B cell (primary cell): Measurements from ENCODE around the gene HOXD9. TPM values are rescaled to one million over a fixed set of nuclear protein-coding genes. Genes with fewer than 3 reads are reported as not detected.

Experiments
- ATAC-seq: fragments of 200-7000 bp; cut with Tn5 transposase; one replicate; pipeline ENCODE4 v1.10.0; 2021; ENCODE audit warnings: low read depth, mild to moderate bottlenecking, moderate number of reproducible peaks, moderate library complexity
- CTCF ChIA-PET: fragments of 350-600 bp; sonication (Branson Sonifier 250); formaldehyde crosslinking; loops from one replicate; lab custom pipeline; 2021; ENCODE audit warnings: antibody characterized with exemption, inconsistent platforms; lab: Charles Lee
- POLR2A ChIA-PET: fragments of 350-600 bp; sonication (Branson Sonifier 250); formaldehyde crosslinking; loops from one replicate; lab custom pipeline; 2021; ENCODE audit warnings: antibody characterized with exemption; lab: Charles Lee
- DNase-seq: peaks from one replicate; pipeline ENCODE4 v3.0.0; 2013
- H2AFZ ChIP-seq: 2 replicates; pipeline ENCODE4 v1.6.1; 2012; ENCODE audit warnings: mild to moderate bottlenecking, low read depth, low read length; ENCODE audit not compliant: insufficient read depth, poor library complexity, severe bottlenecking
- H3K27ac ChIP-seq, 2 donors: 1 replicate in 1 of 2; 2 replicates in 1 of 2; pipeline ENCODE4 v1.5.1; 2012 to 2013; ENCODE audit warnings: low read length in 2 of 2, mild to moderate bottlenecking in 2 of 2, moderate library complexity in 1 of 2
- H3K27me3 ChIP-seq, 4 experiments: fragments of 200-600 bp in 1 of 4; sonication (generic) in 1 of 4; replicated peaks in 1 of 4; 1 replicate in 2 of 4; 2 replicates in 2 of 4; pipeline versions ENCODE4 v1.6.1 to v1.7.0; 2013 to 2016; ENCODE audit warnings: low read length in 3 of 4, mild to moderate bottlenecking in 2 of 4, mixed read lengths in 1 of 4, moderate library complexity in 1 of 4; ENCODE audit not compliant: insufficient read depth in 4 of 4, control insufficient read depth in 3 of 4; ENCODE audit errors: control extremely low read depth in 1 of 4
- H3K36me3 ChIP-seq, 2 experiments: replicated peaks in 1 of 2; 1 replicate in 1 of 2; 2 replicates in 1 of 2; pipeline versions ENCODE4 v1.6.1 to v1.7.1; 2013; ENCODE audit warnings: low read length in 1 of 2; ENCODE audit not compliant: insufficient read depth in 2 of 2, control insufficient read depth in 1 of 2; ENCODE audit errors: control extremely low read depth in 1 of 2, extremely low read depth in 1 of 2
- H3K4me1 ChIP-seq, 2 donors: fragments of 200-600 bp in 1 of 2; sonication (generic) in 1 of 2; 1 replicate in 1 of 2; 2 replicates in 1 of 2; pipeline versions ENCODE4 v1.5.1 to v1.6.1; 2013 to 2017; ENCODE audit warnings: low read length in 2 of 2; ENCODE audit not compliant: control insufficient read depth in 2 of 2, insufficient read depth in 2 of 2
- H3K4me2 ChIP-seq: replicated peaks from 2 replicates; pipeline ENCODE3; 2012; ENCODE audit warnings: mild to moderate bottlenecking, low read depth, low read length; ENCODE audit not compliant: poor library complexity, severe bottlenecking
- H3K4me3 ChIP-seq, 5 experiments: fragments of 200-600 bp in 1 of 5; sonication (generic) in 1 of 5; 1 replicate in 3 of 5; 2 replicates in 2 of 5; pipeline versions ENCODE4 v1.5.1 to v1.7.0; 2011 to 2016; ENCODE audit warnings: low read length in 4 of 5, mild to moderate bottlenecking in 4 of 5, low read depth in 2 of 5, control low read depth in 1 of 5, moderate library complexity in 1 of 5; ENCODE audit not compliant: insufficient read depth in 1 of 5; ENCODE audit errors: control extremely low read depth in 1 of 5, extremely low read depth in 1 of 5
- H3K79me2 ChIP-seq: fragments of 200-600 bp; sonication (generic); one replicate; pipeline ENCODE4 v1.6.0; 2016; ENCODE audit warnings: low read length; ENCODE audit not compliant: control insufficient read depth, insufficient read depth
- H3K9ac ChIP-seq: fragments of 200-600 bp; sonication (generic); 2 replicates; pipeline ENCODE4 v1.6.1; 2017; ENCODE audit warnings: mild to moderate bottlenecking, low read length, moderate library complexity
- H3K9me3 ChIP-seq, 3 donors: one replicate each; pipeline versions ENCODE4 v1.6.1 to v1.7.1; 2013; ENCODE audit warnings: low read length in 2 of 3; ENCODE audit not compliant: control insufficient read depth in 2 of 3, insufficient read depth in 1 of 3; ENCODE audit errors: control extremely low read depth in 1 of 3
- H4K20me1 ChIP-seq: 2 replicates; pipeline ENCODE4 v1.6.0; 2012; ENCODE audit warnings: mild to moderate bottlenecking, low read length; ENCODE audit not compliant: insufficient read depth, control insufficient read depth, poor library complexity, severe bottlenecking
- H3K27ac Mint-ChIP-seq: one replicate; pipeline ENCODE4 v1.8.0; 2021; ENCODE audit warnings: mixed read lengths
- H3K27me3 Mint-ChIP-seq: one replicate; pipeline ENCODE4 v1.8.0; 2021; ENCODE audit warnings: mixed read lengths
- H3K4me1 Mint-ChIP-seq: one replicate; pipeline ENCODE4 v1.8.0; 2021; ENCODE audit warnings: mixed read lengths
- H3K4me3 Mint-ChIP-seq: one replicate; pipeline ENCODE4 v1.8.0; 2021; ENCODE audit warnings: mixed read lengths
- H3K9me3 Mint-ChIP-seq: one replicate; pipeline ENCODE4 v1.8.0; 2022; ENCODE audit warnings: mixed read lengths; ENCODE audit not compliant: insufficient read depth
- CTCF ChIP-seq: fragments of 200-600 bp; IDR thresholded peaks from one replicate; pipeline ENCODE4 v1.8.0; 2022; ENCODE audit warnings: antibody characterized with exemption, mild to moderate bottlenecking
- EZH2 ChIP-seq: IDR thresholded peaks from 2 replicates; pipeline ENCODE4 v1.6.1; 2012; ENCODE audit warnings: borderline replicate concordance, low read depth, mild to moderate bottlenecking, moderate library complexity, low read length; ENCODE audit not compliant: insufficient read depth, poor library complexity, severe bottlenecking
- WGBS: methylation state at CpG from one replicate; pipeline ENCODE4 v1.1.5; 2013; ENCODE audit warnings: missing lambda C conversion rate; ENCODE audit not compliant: insufficient coverage; 5-methylcytosine and 5-hydroxymethylcytosine counted together
- intact Hi-C: fragments of 100-400 bp; cut with micrococcal nuclease; formaldehyde crosslinking; loops from one replicate; pipeline ENCODE4 v1.10.0; 2022
- polyA plus RNA-seq: library from polyadenylated mRNA; depleted of rRNA; stranded (reverse); fragments of >200 nt; gene quantifications from 2 replicates; pipeline ENCODE4 v1.2.3, GENCODE V29; 2012
- total RNA-seq, 2 donors: library from RNA; stranded (reverse); fragments of 120-200 nt in 1 of 2; gene quantifications; 1 replicate in 1 of 2; 2 replicates in 1 of 2; pipeline versions ENCODE4 v1.2.3 to v1.2.4, GENCODE V29; 2013 to 2022

The HOXD9 gene
- total and polyA plus RNA-seq, 2 donors (not counting 1 experiment from before 2014, with no cell fraction given), result not detected

- H3K79me2 ChIP-seq, result no peaks in the 10 kb centered on the region
- H3K4me3 ChIP-seq, result no peak overlapping the region
- Mint-ChIP-seq H3K27me3 (peaks cover 84% of the 10 kb centered on the region), H3K4me3 (no peak overlapping the region), H3K27ac (no peak overlapping the region), H3K9me3 (no peaks in the 10 kb centered on the region), H3K4me1 (peaks cover 20% of the 10 kb centered on the region)
- no peak overlapping the region for H3K27ac ChIP-seq
- H4K20me1 ChIP-seq, result no peaks in the 10 kb centered on the region
- CTCF ChIA-PET, result interaction anchor here (1.0 to 4.7 kb wide), 5 partner anchors 29 to 1050 kb away, joined by 3 to 72 read pairs (median 4); partner anchors contain the start of gene HOXD3
- no peak overlapping the region for H2AFZ ChIP-seq
- no peaks in the 10 kb centered on the region for H3K36me3 ChIP-seq
- H3K4me1 ChIP-seq, result peaks cover 18 to 33% of the 10 kb centered on the region in 2 donors
- POLR2A ChIA-PET, result no interaction called here
- H3K9me3 ChIP-seq, result peaks cover 0 to 42% (median 2%) of the 10 kb centered on the region in 3 donors
- H3K9ac ChIP-seq, result no peak overlapping the region
- TF ChIP-seq EZH2, result no peak
- TF ChIP-seq CTCF, result no peak
- peaks cover 0 to 96% (median 77%) of the 10 kb centered on the region in 4 experiments for H3K27me3 ChIP-seq
- no peak for ATAC-seq
- WGBS, result 14% methylated on average over 33 of the region's 35 CpGs
- no peak overlapping the region for H3K4me2 ChIP-seq
- intact Hi-C loops, result loop anchor here (10.0 kb wide), 1 partner anchor 1764 kb away; the partner anchor contains the start of gene SP9
- peak; percentile 16 for DNase-seq
Measured at GRCh38 chr2:176098366-176099158, 24.0 kb upstream of the HOXD9 start.
